ENCODE data around the gene SLC39A3. TPM values are rescaled to one million over a fixed set of nuclear protein-coding genes. Genes with fewer than 3 reads are reported as not detected.

Gene SLC39A3
- total and polyA plus RNA-seq, 2 of the 8 experiments (the other 6 are each of a cell fraction or from before 2014, with no cell fraction given), result 33.0 to 52.9 TPM

DNA sequence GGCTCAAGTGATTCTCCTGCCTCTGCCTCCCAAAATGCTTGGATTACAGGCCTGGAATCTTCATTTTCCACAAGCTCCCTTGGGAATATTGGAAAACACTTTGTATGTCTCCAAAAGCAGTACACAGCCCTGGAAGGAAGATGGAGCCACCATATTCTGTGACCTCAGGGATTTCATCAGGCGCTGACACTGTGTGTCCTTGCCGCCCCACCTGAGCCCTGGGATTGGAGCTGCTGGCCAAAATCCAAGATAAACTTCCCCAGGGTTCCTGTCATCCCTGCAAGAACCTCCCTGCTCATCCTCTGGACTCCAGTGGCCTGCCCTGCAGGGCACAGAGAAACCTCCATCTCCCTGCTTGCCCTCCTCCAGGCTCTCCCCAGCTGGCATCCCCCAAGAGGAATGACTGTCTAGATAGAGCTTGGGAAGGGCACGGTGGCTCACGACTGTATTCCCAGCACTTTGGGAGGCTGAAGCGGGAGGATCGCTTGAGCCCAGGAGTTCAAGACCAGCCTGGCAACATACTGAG lies 36.1 kb downstream of the SLC39A3 start (continued):
- TF ChIP-seq BCL11A (IDR thresholded peaks at IDR 0.05; ENCODE audit: low read depth in 2 of 2, low read length in 2 of 2) (no peak), CREB1 (IDR thresholded peaks at IDR 0.05) (no peak), SP2 (IDR thresholded peaks at IDR 0.05; ENCODE audit: low read length) (no peak), KDM4A (IDR thresholded peaks at IDR 0.05; ENCODE audit: low read depth, low read length, severe bottlenecking) (no peak), RFX5 (IDR thresholded peaks at IDR 0.05; ENCODE audit: borderline replicate concordance, low read depth, low read length) (no peak)
- TF ChIP-seq, protein P1, sequence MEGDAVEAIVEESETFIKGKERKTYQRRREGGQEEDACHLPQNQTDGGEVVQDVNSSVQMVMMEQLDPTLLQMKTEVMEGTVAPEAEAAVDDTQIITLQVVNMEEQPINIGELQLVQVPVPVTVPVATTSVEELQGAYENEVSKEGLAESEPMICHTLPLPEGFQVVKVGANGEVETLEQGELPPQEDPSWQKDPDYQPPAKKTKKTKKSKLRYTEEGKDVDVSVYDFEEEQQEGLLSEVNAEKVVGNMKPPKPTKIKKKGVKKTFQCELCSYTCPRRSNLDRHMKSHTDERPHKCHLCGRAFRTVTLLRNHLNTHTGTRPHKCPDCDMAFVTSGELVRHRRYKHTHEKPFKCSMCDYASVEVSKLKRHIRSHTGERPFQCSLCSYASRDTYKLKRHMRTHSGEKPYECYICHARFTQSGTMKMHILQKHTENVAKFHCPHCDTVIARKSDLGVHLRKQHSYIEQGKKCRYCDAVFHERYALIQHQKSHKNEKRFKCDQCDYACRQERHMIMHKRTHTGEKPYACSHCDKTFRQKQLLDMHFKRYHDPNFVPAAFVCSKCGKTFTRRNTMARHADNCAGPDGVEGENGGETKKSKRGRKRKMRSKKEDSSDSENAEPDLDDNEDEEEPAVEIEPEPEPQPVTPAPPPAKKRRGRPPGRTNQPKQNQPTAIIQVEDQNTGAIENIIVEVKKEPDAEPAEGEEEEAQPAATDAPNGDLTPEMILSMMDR (IDR thresholded peaks at IDR 0.05; ENCODE audit: control extremely low read depth in 1 of 3, insufficient read depth in 1 of 3, low read depth in 1 of 3, low read length in 3 of 3), result no peak

Data from H1 (cell line).